ENCODE measurements around the gene DIP2C.

GRCh38 chr10:393787-394438, 295.6 kb downstream of the DIP2C start:
- no peak for TF ChIP-seq CTCF (IDR thresholded peaks at IDR 0.05)
- TF ChIP-seq POLR2A (IDR thresholded peaks at IDR 0.05): no peak
- no peak for TF ChIP-seq EP300 (IDR thresholded peaks at IDR 0.05; ENCODE audit: low read depth)

Data from transverse colon (tissue), 3 donors.